Endothelial cell of umbilical vein (primary cell): ENCODE data around the gene MPLKIP. TPM values are rescaled to one million over a fixed set of nuclear protein-coding genes. Genes with fewer than 3 reads are reported as not detected.

Experiments
- BruUV-seq: library from RNA; stranded (reverse); fragments of 400-500 nt; replicated peaks from 2 replicates; lab custom pipeline; 2021; lab: Mats Ljungman, UMichigan
- CTCF ChIA-PET: fragments of 300-600, 350-600 bp; sonication (Branson Sonifier 250); formaldehyde crosslinking; loops from one replicate; lab custom pipeline; 2021; ENCODE audit warnings: antibody characterized with exemption, inconsistent platforms; lab: Charles Lee
- POLR2A ChIA-PET: fragments of 300-600, 350-600 bp; sonication (Branson Sonifier 250); formaldehyde crosslinking; loops from one replicate; lab custom pipeline; 2021; ENCODE audit warnings: antibody characterized with exemption, inconsistent platforms; lab: Charles Lee
- DNase-seq: peaks from one replicate; pipeline ENCODE4 v3.0.0-alpha.2; 2011; ENCODE audit warnings: low read depth, low spot score
- FAIRE-seq: peaks from 2 replicates; lab custom pipeline; 2011; peaks lifted over from hg19 to GRCh38; lab: Jason Lieb, UNC
- H2AFZ ChIP-seq: 2 replicates; pipeline ENCODE4 v1.6.0; 2012; ENCODE audit warnings: low read depth, low read length, control low read depth, inconsistent platforms
- H3K27ac ChIP-seq: 2 replicates; pipeline ENCODE4 v1.5.1; 2011; ENCODE audit warnings: low read depth, mild to moderate bottlenecking, control low read depth, low read length, moderate library complexity; ENCODE audit not compliant: insufficient read depth
- H3K27me3 ChIP-seq, 2 experiments: 2 replicates each; pipeline versions ENCODE4 v1.6.0 to v1.6.1; 2011; ENCODE audit warnings: low read length in 2 of 2, mixed read lengths in 1 of 2; ENCODE audit not compliant: control insufficient read depth in 2 of 2, insufficient read depth in 2 of 2
- H3K36me3 ChIP-seq, 2 experiments: 2 replicates in 1 of 2; 3 replicates in 1 of 2; pipeline ENCODE4 v1.5.1; 2011; ENCODE audit warnings: low read length in 2 of 2, mild to moderate bottlenecking in 1 of 2, moderate library complexity in 1 of 2; ENCODE audit not compliant: control insufficient read depth in 2 of 2, insufficient read depth in 2 of 2; ENCODE audit errors: extremely low read depth in 1 of 2
- H3K4me1 ChIP-seq: 3 replicates; pipeline ENCODE4 v1.5.1; 2011; ENCODE audit warnings: mild to moderate bottlenecking, low read length; ENCODE audit not compliant: control insufficient read depth, insufficient read depth; ENCODE audit errors: extremely low read depth
- H3K4me2 ChIP-seq: 2 replicates; pipeline ENCODE4 v1.6.1; 2011; ENCODE audit warnings: low read length, control low read depth, mixed read lengths; ENCODE audit not compliant: insufficient read depth
- H3K4me3 ChIP-seq, 3 experiments: fragments of 200-600 bp in 1 of 3; sonication (generic), shearing (Covaris generic) in 1 of 3; replicated peaks in 1 of 3; 2 replicates each; pipeline ENCODE4 v1.5.1; 2011 to 2016; ENCODE audit warnings: control low read depth in 3 of 3, low read length in 3 of 3, mild to moderate bottlenecking in 2 of 3, inconsistent platforms in 1 of 3, low read depth in 1 of 3, moderate library complexity in 1 of 3; ENCODE audit not compliant: insufficient read depth in 1 of 3
- H3K79me2 ChIP-seq: 2 replicates; pipeline ENCODE4 v1.6.0; 2012; ENCODE audit warnings: low read length, inconsistent platforms; ENCODE audit not compliant: control insufficient read depth, insufficient read depth
- H3K9ac ChIP-seq: replicated peaks from 2 replicates; pipeline ENCODE3; 2011; ENCODE audit warnings: low read length, control low read depth; ENCODE audit not compliant: insufficient read depth; ENCODE audit errors: extremely low read depth
- H3K9me1 ChIP-seq: replicated peaks from 3 replicates; pipeline ENCODE4 v1.6.0; 2011; ENCODE audit warnings: mild to moderate bottlenecking, low read length; ENCODE audit not compliant: control insufficient read depth, insufficient read depth; ENCODE audit errors: extremely low read depth
- H3K9me3 ChIP-seq: replicated peaks from 2 replicates; pipeline ENCODE4 v1.5.1; 2012; ENCODE audit warnings: low read length, inconsistent platforms; ENCODE audit not compliant: control insufficient read depth, insufficient read depth
- H4K20me1 ChIP-seq: replicated peaks from 2 replicates; pipeline ENCODE3; 2011; ENCODE audit warnings: mild to moderate bottlenecking, low read length; ENCODE audit not compliant: control insufficient read depth, insufficient read depth; ENCODE audit errors: extremely low read depth
- EZH2 ChIP-seq: IDR thresholded peaks from 2 replicates; pipeline ENCODE4 v1.6.1; 2012; ENCODE audit warnings: borderline replicate concordance, low read depth, mild to moderate bottlenecking, moderate library complexity, low read length, inconsistent platforms; ENCODE audit not compliant: severe bottlenecking
- FOS ChIP-seq: IDR thresholded peaks from 2 replicates; pipeline ENCODE4 v1.6.1; 2011; ENCODE audit warnings: mild to moderate bottlenecking, low read length, moderate library complexity, borderline replicate concordance; ENCODE audit not compliant: insufficient read depth
- GATA2 ChIP-seq: IDR thresholded peaks from 2 replicates; pipeline ENCODE4 v1.7.0; 2011; ENCODE audit warnings: low read depth, mild to moderate bottlenecking, moderate library complexity, mixed read lengths, low read length; ENCODE audit not compliant: insufficient read length, insufficient read depth
- JUN ChIP-seq: IDR thresholded peaks from 2 replicates; pipeline ENCODE4 v1.6.1; 2011; ENCODE audit warnings: borderline replicate concordance, low read depth; ENCODE audit not compliant: insufficient read length, insufficient read depth
- MYC ChIP-seq: IDR thresholded peaks from one replicate; pipeline ENCODE4 v1.6.1; 2011; ENCODE audit warnings: mild to moderate bottlenecking, low read depth, low read length
- POLR2A ChIP-seq: IDR thresholded peaks from 2 replicates; pipeline ENCODE4 v1.6.1; 2012; ENCODE audit warnings: low read depth, mild to moderate bottlenecking, control low read depth, low read length
- POLR2AphosphoS5 ChIP-seq: IDR thresholded peaks from 2 replicates; pipeline ENCODE4 v1.6.1; 2012; ENCODE audit warnings: low read depth, mild to moderate bottlenecking, control low read depth, low read length, moderate library complexity; ENCODE audit not compliant: insufficient read depth
- dilution Hi-C: fragments of 300-500 bp; cut with MboI; formaldehyde crosslinking; loops from one replicate; pipeline ENCODE4 v1.15.0; 2019; ENCODE audit warnings: low sequenced_read_pairs; ENCODE audit not compliant: extremely low pct_ligation_motif_present
- intact Hi-C: fragments of 100-400 bp; cut with micrococcal nuclease; formaldehyde crosslinking; loops from one replicate; pipeline ENCODE4 v1.10.0; 2022
- polyA plus RNA-seq, 4 experiments: library from polyadenylated mRNA; depleted of rRNA in 3 of 4; stranded (reverse) in 3 of 4; unstranded in 1 of 4; fragments of >200 nt; gene quantifications; 2 replicates each; pipeline versions ENCODE4 v1.2.1 to v1.2.3, GENCODE V29; 2011 to 2012; ENCODE audit warnings: missing spikeins in 1 of 4
- total RNA-seq: library from RNA; stranded (reverse); gene quantifications from 2 replicates; pipeline ENCODE4 v1.2.3, GENCODE V29; 2021
- TF ChIP-seq, protein P1 (sequence below): IDR thresholded peaks from 2 replicates; pipeline ENCODE4 v1.6.1; 2011; ENCODE audit not compliant: insufficient read depth, insufficient read length
- TF ChIP-seq, protein P2 (sequence below), 2 donors: IDR thresholded peaks; 1 replicate in 1 of 2; 2 replicates in 1 of 2; pipeline ENCODE4 v1.5.1; 2011; ENCODE audit warnings: low read length in 2 of 2, mild to moderate bottlenecking in 2 of 2, moderate library complexity in 2 of 2, control low read depth in 1 of 2, inconsistent platforms in 1 of 2, low read depth in 1 of 2; ENCODE audit not compliant: insufficient read depth in 1 of 2; ENCODE audit errors: extremely low read depth in 1 of 2

MPLKIP gene
- total and polyA plus RNA-seq, 2 donors (not counting 3 experiments of a cell fraction or from before 2014, with no cell fraction given) = 40.9 to 56.4 TPM

GRCh38 chr7:40151504-40151903 lies 17.1 kb upstream of the MPLKIP start:
- Histone ChIP-seq H3K36me3 (no peaks in the 10 kb centered on the region), H3K9me1 (no peaks in the 10 kb centered on the region), H2AFZ (no peak overlapping the region), H4K20me1 (no peaks in the 10 kb centered on the region), H3K79me2 (no peaks in the 10 kb centered on the region), H3K4me2 (no peak overlapping the region), H3K9ac (no peak overlapping the region), H3K4me3 (no peak overlapping the region), H3K9me3 (no peaks in the 10 kb centered on the region), H3K27ac (no peak overlapping the region), H3K4me1 (no peaks in the 10 kb centered on the region), H3K27me3 (no peaks in the 10 kb centered on the region)
- no TSS peak for BruUV-seq
- ChIA-PET CTCF (no interaction called here), POLR2A (no interaction called here)
- DNase-seq (no peak), FAIRE-seq (no peak)
- dilution Hi-C loops = no loop called here
- TF ChIP-seq POLR2A (no peak), MYC (no peak), POLR2AphosphoS5 (no peak), JUN (no peak), EZH2 (no peak), GATA2 (no peak), FOS (no peak)
- TF ChIP-seq, protein P1, sequence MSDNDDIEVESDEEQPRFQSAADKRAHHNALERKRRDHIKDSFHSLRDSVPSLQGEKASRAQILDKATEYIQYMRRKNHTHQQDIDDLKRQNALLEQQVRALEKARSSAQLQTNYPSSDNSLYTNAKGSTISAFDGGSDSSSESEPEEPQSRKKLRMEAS = no peak
- TF ChIP-seq, protein P2, sequence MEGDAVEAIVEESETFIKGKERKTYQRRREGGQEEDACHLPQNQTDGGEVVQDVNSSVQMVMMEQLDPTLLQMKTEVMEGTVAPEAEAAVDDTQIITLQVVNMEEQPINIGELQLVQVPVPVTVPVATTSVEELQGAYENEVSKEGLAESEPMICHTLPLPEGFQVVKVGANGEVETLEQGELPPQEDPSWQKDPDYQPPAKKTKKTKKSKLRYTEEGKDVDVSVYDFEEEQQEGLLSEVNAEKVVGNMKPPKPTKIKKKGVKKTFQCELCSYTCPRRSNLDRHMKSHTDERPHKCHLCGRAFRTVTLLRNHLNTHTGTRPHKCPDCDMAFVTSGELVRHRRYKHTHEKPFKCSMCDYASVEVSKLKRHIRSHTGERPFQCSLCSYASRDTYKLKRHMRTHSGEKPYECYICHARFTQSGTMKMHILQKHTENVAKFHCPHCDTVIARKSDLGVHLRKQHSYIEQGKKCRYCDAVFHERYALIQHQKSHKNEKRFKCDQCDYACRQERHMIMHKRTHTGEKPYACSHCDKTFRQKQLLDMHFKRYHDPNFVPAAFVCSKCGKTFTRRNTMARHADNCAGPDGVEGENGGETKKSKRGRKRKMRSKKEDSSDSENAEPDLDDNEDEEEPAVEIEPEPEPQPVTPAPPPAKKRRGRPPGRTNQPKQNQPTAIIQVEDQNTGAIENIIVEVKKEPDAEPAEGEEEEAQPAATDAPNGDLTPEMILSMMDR (IDR thresholded peaks at IDR 0.05; ENCODE audit: extremely low read depth in 1 of 2, insufficient read depth in 1 of 2, low read depth in 1 of 2, low read length in 2 of 2) = no peak
- intact Hi-C loops = no loop called here
